Left ventricle myocardium inferior (tissue), 1 donor: ENCODE data around the gene TK1. TPM values are rescaled to one million over a fixed set of nuclear protein-coding genes. Genes with fewer than 3 reads are reported as not detected.

Source experiments
- DNase-seq: peaks from one replicate; pipeline ENCODE4 v3.0.0-alpha.2; 2020
- H3K27ac ChIP-seq: fragments of 200-600 bp; replicated peaks from 2 replicates; pipeline ENCODE4 v1.8.0; 2021
- H3K27me3 ChIP-seq: fragments of 200-600 bp; 2 replicates; pipeline ENCODE4 v1.8.0; 2021; ENCODE audit warnings: low read depth
- H3K36me3 ChIP-seq: fragments of 200-600 bp; 2 replicates; pipeline ENCODE4 v1.8.0; 2021
- H3K4me1 ChIP-seq: fragments of 200-600 bp; 2 replicates; pipeline ENCODE4 v1.8.0; 2021
- H3K4me3 ChIP-seq: fragments of 200-600 bp; 2 replicates; pipeline ENCODE4 v1.8.0; 2021; ENCODE audit warnings: mild to moderate bottlenecking, moderate library complexity
- H3K9me3 ChIP-seq: fragments of 200-600 bp; replicated peaks from 2 replicates; pipeline ENCODE4 v1.8.0; 2021
- intact Hi-C: fragments of 100-400 bp; cut with micrococcal nuclease; formaldehyde crosslinking; loops from one replicate; pipeline ENCODE4 v1.11.0; 2022
- total RNA-seq: library from RNA; stranded (reverse); fragmentation: NEBNext Ultra II Directional; extraction: Animal tissue kit (Norgen Biotek cat#: 25700); gene quantifications from one replicate; pipeline ENCODE4 v1.2.1, GENCODE V29; 2021
- TF ChIP-seq, protein P1 (sequence below): fragments of 200-600 bp; IDR thresholded peaks from 2 replicates; pipeline ENCODE4 v1.8.0; 2021; ENCODE audit warnings: antibody characterized with exemption, mild to moderate bottlenecking, borderline replicate concordance
- donor health status: DM: no; HTN: yes; CAD: no; lungs with severe emphysema.

The TK1 gene
- total RNA-seq, 1 donor from 2014 or later = 1.8 TPM

DNA sequence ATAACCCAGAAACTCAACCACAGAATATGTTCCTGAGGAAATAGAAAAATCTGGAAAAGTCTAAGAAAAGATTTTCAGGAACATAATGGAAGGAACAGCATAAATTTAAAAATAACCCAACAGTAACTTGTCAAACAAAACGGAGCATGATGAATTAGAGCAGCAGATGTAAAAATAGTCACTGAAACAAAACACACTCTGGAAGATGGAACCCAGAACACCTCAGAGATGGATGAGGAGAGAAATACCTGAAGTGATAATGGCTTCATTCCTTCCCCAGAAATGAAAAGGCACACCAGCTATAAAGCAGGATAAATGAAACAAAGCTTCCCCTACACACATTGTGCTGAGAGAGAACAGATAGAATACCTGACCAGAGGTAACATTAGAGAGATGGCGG, 6.3 kb downstream of the TK1 start:
- intact Hi-C loops = no loop called here
- Histone ChIP-seq H3K36me3 (no peaks in the 10 kb centered on the region), H3K9me3 (no peaks in the 10 kb centered on the region), H3K27me3 (no peaks in the 10 kb centered on the region), H3K4me1 (peaks cover 23% of the 10 kb centered on the region), H3K27ac (peak overlapping the region; percentile 47), H3K4me3 (no peak overlapping the region)
- TF ChIP-seq, protein P1, sequence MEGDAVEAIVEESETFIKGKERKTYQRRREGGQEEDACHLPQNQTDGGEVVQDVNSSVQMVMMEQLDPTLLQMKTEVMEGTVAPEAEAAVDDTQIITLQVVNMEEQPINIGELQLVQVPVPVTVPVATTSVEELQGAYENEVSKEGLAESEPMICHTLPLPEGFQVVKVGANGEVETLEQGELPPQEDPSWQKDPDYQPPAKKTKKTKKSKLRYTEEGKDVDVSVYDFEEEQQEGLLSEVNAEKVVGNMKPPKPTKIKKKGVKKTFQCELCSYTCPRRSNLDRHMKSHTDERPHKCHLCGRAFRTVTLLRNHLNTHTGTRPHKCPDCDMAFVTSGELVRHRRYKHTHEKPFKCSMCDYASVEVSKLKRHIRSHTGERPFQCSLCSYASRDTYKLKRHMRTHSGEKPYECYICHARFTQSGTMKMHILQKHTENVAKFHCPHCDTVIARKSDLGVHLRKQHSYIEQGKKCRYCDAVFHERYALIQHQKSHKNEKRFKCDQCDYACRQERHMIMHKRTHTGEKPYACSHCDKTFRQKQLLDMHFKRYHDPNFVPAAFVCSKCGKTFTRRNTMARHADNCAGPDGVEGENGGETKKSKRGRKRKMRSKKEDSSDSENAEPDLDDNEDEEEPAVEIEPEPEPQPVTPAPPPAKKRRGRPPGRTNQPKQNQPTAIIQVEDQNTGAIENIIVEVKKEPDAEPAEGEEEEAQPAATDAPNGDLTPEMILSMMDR = no peak
- no peak for DNase-seq

- DNase-seq = no peak
- no peaks in the 10 kb centered on the region for H3K36me3 ChIP-seq
- peak overlapping the region; percentile 47 for H3K27ac ChIP-seq
- peaks cover 27% of the 10 kb centered on the region for H3K4me1 ChIP-seq
- H3K4me3 ChIP-seq = no peak overlapping the region
- intact Hi-C loops = no loop called here
- TF ChIP-seq, protein P1 = no peak
- H3K27me3 ChIP-seq = no peaks in the 10 kb centered on the region
- H3K9me3 ChIP-seq = no peaks in the 10 kb centered on the region
These were observed 6.8 kb downstream of the TK1 start for GRCh38 chr17:78180083-78180482.

- DNase-seq = no peak
- Histone ChIP-seq H3K27ac (no peak overlapping the region), H3K36me3 (no peaks in the 10 kb centered on the region), H3K4me3 (no peak overlapping the region), H3K4me1 (peaks cover 34% of the 10 kb centered on the region), H3K27me3 (no peaks in the 10 kb centered on the region), H3K9me3 (no peaks in the 10 kb centered on the region)
- TF ChIP-seq, protein P1 = no peak
- intact Hi-C loops = loop anchor here (5.0 kb wide), 1 partner anchor 67 kb away; no protein-coding TSS in a partner anchor
These were observed 7.5 kb downstream of the TK1 start for GRCh38 chr17:78179372-78179771.

GRCh38 chr17:78176548-78177025, 10.3 kb downstream of the TK1 start:
- peak; percentile 73 for DNase-seq
- intact Hi-C loops = loop anchor here (5.0 kb wide), 1 partner anchor 64 kb away; no protein-coding TSS in a partner anchor
- Histone ChIP-seq H3K9me3 (no peaks in the 10 kb centered on the region), H3K27me3 (no peaks in the 10 kb centered on the region), H3K4me3 (no peak overlapping the region), H3K27ac (peak overlapping the region; percentile 91), H3K4me1 (peaks cover 62% of the 10 kb centered on the region), H3K36me3 (peaks cover 7% of the 10 kb centered on the region)
- TF ChIP-seq, protein P1 = peak; percentile 97

DNA sequence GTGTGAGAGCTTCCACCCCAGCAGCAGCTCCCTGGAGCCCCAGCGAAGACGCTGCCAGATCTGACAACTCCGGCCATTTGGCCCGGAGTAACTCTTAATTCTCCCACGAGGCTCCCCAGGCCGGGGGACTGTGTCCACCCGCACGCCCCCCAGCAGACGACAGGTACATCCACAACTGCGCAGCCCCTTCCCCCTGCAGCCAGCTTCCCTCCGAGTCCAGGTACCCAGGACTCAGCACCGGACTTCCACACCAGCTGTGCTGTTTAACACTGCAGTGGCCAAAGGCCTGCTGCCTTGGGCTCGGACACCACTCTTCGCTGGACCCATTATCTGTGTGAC, 11.2 kb downstream of the TK1 start:
- Histone ChIP-seq H3K4me3 (no peak overlapping the region), H3K4me1 (peaks cover 67% of the 10 kb centered on the region), H3K36me3 (peaks cover 17% of the 10 kb centered on the region), H3K27me3 (no peaks in the 10 kb centered on the region), H3K27ac (peak overlapping the region; percentile 91), H3K9me3 (no peaks in the 10 kb centered on the region)
- no peak for DNase-seq
- TF ChIP-seq, protein P1 = no peak
- intact Hi-C loops = loop anchor here (5.0 kb wide), 1 partner anchor 63 kb away; no protein-coding TSS in a partner anchor
